AG09319 (cell line): ENCODE data around the gene COL23A1.

Experiments
- DNase-seq: peaks from one replicate; pipeline ENCODE4 v3.0.0-alpha.2; 2010; ENCODE audit warnings: low read depth; ENCODE audit errors: extremely low read depth
- CTCF ChIP-seq: IDR thresholded peaks from 2 replicates; pipeline ENCODE4 v1.5.1; 2011; ENCODE audit warnings: low read depth, mild to moderate bottlenecking, inconsistent platforms, low read length, moderate library complexity

The COL23A1 gene

GRCh38 chr5:178442405-178443257 lies 147.6 kb downstream of the COL23A1 start:
- TF ChIP-seq CTCF, result no peak
- no peak for DNase-seq

- TF ChIP-seq CTCF, result no peak
- no peak for DNase-seq
Observed at GRCh38 chr5:178441486-178442270, 148.5 kb downstream of the COL23A1 start.

GRCh38 chr5:178440181-178440580 lies 150.0 kb downstream of the COL23A1 start:
- no peak for DNase-seq
- TF ChIP-seq CTCF, result no peak

- TF ChIP-seq CTCF, result no peak
- DNase-seq, result no peak
Observed at GRCh38 chr5:178439493-178440180, 150.6 kb downstream of the COL23A1 start.

- DNase-seq, result no peak
- no peak for TF ChIP-seq CTCF
Observed at GRCh38 chr5:178438796-178439195, 151.4 kb downstream of the COL23A1 start.

- no peak for TF ChIP-seq CTCF
- DNase-seq, result no peak
Observed at GRCh38 chr5:178437386-178438075, 152.7 kb downstream of the COL23A1 start.
